CD4-positive, alpha-beta T cell treated with Interleukin-6 for 4 hours (primary cell): ENCODE results near the gene SLC35B1.
A peak's percentile ranks its signal among the peaks of the same experiment; 100 is the strongest.
"Not testable (repeated sequence)": the region's sequence is repeated elsewhere in the genome, so short reads cannot be mapped to it uniquely, and the experiment has no call there.

Experiments
- DNase-seq: peaks from one replicate; pipeline ENCODE4 v3.0.0-alpha.2; 2020; ENCODE audit warnings: mixed read lengths

Gene SLC35B1

DNA sequence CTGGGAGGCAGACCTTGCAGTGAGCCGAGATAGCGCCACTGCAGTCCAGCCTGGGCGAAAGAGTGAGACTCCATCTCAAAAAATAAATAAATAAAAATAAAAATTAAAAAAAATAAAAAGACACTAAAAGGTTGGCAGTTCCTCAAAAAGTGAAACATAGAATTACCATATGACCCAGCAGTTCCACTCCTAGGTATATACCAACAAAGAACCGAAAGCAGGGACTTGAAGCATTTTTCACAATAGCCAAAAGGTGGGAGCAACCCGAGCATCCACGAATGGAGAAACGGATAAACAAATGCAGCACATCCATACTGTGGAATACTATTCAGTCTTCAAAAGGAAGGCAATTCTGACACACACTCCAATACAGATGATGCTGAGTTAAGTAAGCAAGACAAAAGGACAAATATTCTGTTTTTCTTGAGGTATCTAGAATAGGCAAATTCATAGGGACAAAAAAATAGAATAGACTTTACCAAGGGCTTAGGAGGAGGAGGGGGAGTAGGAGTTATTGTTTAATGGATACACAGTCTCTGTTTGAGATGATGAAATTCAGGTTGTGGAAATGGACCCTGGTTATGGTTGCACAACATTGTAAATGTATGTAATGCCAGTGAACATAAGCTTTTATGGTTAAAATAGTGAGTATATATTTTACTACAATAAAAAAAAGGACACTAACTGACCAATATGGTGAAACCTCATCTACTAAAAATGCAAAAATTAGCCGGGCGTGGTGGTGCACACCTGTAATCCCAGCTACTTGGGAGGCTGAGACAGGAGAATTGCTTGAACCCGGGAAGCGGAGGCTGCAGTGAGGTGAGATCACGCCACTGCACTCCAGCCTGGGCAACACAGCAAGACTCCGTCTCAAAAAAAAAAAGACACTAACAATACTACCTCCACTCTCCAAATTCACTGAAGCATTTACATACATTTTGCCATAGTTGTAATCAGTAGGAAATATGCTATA lies 27.0 kb upstream of the SLC35B1 start:
- no peak for DNase-seq

DNA sequence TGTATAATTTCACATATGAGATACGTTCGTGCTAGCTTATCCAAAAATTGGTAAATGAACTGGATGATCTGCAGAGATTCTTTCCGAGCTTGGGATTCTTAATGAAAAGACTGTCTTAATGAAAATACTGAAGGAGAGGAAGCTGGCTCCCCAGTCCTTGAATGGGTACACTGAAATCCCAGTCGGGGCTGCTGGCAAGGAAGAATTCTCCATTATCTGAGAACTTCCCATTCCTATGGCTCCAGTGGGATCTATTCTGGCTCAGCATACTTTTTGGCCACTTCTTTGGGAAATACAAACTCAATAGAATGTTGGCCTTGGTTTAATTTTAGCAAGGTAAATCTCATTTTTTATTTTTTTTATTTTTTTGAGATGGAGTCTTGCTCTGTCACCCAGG lies 23.7 kb upstream of the SLC35B1 start:
- DNase-seq = no peak

DNA sequence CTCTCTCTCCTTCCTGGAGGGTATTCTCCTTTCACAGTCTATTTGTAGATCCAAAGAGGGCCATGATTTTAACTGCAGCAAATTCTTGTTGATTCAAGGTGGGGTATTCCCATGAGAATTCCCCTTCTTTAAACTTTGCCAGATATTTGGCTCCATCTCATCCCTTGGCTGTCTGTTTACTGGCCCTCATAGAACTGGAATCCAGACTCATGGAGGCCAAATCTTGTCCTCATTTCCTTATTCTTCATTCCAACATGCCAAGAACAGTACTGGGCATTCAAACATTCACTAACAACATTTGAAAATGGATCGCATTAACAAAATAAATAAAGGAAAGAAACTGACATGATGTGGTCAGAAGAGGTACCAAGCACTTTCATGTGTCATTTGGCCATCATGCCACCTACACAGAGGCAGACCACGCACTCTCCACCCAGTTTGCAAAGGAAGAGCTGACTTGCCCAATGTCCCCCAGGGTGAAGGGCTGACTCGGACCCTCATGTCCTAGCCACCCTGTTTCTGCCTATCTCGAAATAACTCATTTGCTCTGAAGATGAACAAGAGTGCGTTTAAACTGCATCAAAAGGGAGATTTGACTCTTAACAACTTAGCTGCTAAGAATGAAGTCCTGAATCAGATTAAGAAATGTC lies 23.1 kb upstream of the SLC35B1 start:
- no peak for DNase-seq

DNA sequence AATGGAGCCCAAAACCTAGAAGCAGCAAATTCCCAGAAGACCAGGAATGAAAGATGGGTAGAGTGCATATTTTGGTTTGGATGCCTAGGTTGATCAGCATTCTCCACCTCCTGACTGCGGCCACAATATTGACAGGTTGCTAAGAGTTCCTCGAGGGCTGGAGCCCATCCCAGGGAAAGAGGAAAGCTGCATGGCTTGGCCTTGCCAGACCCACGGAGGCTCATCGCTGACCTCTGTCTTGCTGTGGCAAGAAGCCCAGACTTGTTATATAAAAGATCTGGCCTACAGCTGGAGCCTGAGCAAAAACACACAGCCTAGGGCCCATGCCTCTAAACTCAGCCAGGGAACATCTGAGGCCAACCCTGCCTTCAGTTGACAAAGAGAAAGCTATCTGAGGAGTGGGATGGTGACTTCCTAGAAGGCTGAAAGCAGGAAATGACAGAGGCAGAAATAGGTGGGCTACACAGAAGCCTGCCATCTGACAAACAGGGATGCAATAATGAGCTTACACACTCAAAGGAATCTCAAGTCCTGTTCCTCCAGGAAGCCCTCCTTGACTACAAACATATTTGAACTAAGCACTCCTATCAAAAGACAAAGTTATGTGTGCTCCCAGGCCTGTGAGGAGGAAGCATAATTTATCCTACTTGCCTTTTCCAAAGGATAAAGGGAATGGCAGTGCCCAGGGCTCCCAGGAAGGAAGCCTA lies 22.5 kb upstream of the SLC35B1 start:
- no peak for DNase-seq

DNA sequence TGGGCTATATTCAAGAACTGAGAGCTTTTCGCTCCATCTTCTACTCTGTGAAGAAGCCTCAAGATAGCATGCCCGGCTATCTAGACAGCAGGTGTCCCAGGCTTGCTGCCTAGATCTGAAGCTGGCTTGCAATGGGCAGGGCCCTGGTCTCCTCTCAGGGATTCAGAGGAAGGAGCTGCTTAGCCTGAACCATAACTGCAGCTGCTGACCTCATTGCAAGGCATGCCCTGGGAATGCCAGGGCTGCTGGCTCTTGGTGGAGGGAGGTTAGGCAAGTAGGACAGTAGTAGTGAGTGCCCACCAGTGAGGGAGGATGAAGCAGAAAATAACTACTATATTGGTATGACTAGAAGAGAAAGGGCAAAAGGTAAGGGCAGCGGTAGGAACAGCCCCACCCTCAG lies 21.3 kb upstream of the SLC35B1 start:
- no peak for DNase-seq

DNA sequence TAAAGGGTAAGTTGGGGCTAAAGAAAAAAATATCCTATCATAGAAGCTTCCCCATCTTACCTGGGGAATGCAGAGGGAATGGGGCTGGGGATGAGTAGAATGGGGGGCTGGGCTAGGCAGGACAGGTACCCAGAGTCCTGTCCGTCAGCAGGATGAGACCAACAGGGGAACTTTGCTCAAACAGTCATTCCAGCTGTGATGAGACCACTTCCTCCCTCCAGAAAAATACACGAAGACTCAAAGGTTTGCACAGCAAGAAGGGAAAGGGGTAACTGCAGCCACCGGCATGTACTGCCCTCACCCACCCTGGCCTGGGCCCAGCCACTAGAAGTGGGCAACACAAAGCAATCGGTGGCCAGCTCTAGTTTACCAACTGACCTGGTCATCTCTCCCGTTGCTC lies 20.7 kb upstream of the SLC35B1 start:
- DNase-seq = no peak

DNA sequence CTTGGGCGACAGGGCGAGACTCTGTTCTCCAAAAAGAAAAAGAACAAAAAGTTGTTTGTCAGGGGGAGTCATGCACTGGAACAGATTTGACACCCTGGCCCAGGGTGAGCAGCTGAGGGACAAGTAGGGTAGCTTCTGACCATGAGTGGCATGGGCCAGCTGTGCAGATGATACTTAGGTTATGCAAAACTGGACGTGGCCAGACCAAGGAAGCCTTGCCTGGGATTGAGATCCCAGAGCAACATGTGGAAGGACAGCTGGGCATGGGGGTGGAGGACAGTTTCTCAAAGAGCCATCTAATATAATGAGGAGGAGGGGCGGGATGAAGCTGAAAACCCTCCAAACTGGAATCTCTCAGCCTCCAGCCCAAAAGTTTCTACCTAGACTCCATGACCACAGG lies 19.6 kb upstream of the SLC35B1 start:
- no peak for DNase-seq

DNA sequence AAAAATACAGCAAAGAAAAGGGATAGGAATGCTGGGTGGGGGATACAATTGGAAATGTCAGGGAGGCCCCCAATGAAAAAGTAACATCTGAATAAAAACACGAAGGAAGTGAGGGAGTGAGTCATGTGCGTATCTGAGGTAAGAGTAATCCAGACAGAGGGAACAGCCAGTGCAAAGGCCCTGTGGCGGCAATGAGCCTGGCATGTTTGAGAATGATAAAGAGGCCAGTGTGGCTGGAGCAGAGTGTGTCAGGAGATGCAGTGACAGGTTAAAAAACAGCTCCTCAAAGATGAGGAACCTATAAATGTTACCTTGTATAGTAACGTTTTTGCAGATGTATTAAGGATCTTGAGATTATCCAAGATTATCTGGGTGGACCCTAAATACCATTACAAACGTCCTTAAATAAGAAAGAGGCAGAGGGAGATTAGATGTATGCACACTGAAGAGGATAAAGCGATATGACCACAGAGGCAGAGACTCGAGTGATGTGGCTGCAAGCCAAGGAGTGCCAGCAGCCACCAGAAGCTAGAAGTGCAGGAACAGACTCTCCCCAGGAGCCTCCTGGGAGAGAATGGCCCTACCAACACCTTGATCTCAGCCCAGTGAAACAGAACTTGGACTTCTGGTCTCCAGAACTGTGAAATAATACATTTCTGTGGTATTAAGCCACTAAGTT lies 17.8 kb upstream of the SLC35B1 start:
- DNase-seq = no peak

DNA sequence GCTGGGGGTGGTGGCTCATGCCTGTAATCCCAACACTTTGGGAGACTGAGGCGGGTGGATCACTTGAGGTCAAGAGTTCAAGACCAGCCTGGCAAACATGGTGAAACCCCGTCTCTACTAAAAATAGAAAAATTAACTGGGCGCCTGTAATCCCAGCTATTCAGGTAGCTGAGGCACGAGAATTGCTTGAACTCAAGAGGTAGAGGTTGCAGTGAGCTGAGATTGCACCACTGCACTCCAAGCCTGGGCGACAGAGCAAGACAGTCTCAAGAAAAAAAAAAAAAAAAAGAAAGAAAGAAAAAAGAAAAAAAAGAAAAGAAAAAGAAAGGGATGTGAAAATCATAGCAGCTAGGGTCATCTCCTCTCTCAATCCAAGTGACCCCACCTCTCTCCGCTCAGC lies 16.8 kb upstream of the SLC35B1 start:
- DNase-seq = not testable (repeated sequence)

DNA sequence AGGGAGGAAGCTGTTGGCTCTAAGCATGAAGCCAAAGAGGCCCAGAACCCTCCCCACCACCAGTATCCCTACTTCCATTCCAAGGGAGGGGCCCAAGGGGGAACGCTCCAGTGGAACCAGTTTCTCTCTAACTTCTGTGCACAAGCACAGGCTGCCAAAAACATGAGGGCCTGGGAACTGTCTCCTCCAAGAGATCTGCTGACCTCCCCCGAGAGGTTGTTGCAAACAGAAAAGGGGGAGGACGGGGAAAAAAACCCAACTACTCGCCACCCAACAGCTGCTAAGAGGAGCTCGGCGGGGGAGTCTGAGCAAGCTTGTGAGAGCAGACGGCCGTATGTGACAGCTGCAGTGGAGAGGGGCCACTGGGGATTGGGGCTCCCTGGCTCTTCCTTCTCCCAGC lies 15.7 kb upstream of the SLC35B1 start:
- no peak for DNase-seq

DNA sequence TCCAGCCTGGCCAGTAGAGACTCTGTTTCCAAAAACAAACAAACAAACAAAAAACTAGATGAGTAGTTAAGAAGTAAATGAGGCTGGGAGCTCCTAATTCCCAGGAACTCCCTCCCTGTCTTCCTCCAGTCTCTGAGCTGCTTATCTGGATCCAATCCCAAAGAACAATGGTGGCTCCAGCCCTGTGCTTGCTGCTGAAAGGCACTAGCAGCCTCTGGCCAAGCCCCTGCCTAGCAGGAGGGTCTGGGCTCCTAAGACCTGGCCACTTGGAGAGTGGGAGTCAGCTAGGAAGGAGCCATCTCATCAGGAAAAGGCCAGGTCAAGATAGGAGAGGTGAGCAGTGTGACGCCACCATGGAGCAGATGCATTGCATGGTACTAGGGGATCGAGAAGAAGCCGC lies 14.3 kb upstream of the SLC35B1 start:
- DNase-seq = no peak

DNA sequence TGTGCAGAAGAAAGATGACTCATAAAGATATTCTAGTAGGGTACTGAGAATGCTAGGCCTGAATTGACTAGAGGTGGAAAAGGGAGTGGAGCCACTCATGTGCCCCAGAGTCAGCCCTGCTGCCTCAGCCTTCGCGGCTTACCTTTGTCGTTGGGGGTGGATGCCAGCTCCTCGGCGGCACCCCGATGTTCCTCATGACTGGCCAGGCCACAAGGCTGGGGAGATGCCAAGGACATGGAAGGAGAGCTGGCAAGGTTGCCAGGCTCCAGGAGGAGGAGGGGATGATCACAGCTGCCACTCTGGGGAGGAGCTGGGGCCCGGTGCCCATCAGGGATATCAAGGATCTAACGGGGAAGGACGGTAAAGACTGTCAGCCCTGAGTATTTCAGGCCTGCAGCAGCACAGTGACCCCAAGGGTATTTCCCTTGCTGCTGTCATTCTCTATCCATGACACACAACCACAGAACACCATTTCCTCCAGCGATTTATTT lies 9.7 kb upstream of the SLC35B1 start:
- peak; percentile 27 for DNase-seq

DNA sequence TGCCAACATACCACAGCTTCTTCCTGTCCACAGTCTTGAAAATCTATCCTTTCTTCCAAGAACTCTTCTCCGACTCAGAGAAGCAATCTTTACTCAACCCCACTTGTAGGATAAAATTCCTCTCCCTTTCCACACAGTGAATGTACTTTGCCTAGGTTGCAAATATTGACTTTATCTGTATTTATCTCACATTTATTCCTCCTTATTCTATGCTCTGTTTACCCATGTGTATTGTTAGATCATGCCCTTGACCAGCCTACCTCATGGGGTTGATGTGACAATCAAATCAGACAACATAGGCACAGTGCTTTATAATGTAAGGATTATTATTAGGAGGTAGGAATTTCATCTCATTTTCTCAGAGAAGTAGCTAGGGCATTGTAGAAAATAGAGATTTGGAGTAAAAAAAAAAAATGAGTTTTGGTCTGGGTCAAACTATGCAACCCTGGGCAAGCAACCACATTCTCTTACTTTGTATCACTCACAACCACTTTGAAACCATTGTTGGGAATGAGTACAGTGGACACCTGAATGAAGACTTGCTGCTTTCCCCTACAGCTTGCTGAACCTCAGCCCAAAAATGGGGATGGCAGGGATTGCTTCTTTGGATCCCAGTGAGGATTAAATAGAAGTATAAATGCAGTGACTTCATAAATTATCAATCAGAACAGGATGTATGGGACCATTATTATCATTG lies 9.1 kb upstream of the SLC35B1 start:
- no peak for DNase-seq

DNA sequence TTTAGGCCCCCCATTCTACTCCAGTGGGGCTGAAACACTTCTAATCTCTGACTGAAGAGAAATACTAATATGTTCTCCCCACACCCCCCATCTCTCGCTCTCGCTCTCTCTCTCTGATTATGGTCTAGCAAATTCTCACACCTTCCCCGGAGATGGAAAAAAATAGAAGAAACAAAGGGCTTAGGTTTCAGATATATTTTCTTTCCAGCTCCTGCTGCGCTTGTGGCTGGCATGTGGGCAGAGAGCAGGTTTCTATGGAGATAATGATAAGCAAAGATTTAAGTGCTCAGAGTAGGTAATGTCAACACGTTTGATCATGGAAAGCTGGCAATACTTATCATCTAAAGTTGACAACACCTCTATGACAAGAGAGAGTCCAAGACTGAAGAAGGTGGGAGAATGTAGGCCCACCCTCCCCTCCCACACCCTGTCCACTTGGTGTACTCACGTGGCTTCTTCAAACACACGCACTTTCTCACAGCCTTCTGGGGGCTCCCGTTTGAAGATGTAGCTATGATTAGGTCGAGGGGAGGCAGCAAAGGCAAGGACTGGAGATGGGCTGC lies 8.0 kb upstream of the SLC35B1 start:
- peak; percentile 28 for DNase-seq

DNA sequence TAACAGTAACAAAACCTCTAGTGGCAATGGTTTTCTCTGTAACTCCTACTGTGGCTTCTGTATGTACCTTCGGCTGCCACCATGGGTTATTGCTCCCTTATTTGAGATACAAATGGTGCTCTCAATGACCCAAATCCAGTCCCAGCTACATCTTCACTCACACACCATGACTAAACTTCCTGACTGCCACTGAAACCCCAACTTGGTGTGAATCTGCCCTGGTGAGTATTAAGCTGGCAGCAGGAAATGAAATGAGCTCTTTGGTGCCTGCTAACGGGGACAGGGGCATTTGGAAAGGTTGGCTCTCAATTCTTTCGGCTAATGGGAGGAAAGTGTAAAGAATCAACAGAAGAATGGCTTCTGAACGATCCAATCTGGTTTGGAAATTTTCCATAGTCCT lies 7.5 kb upstream of the SLC35B1 start:
- peak; percentile 53 for DNase-seq

DNA sequence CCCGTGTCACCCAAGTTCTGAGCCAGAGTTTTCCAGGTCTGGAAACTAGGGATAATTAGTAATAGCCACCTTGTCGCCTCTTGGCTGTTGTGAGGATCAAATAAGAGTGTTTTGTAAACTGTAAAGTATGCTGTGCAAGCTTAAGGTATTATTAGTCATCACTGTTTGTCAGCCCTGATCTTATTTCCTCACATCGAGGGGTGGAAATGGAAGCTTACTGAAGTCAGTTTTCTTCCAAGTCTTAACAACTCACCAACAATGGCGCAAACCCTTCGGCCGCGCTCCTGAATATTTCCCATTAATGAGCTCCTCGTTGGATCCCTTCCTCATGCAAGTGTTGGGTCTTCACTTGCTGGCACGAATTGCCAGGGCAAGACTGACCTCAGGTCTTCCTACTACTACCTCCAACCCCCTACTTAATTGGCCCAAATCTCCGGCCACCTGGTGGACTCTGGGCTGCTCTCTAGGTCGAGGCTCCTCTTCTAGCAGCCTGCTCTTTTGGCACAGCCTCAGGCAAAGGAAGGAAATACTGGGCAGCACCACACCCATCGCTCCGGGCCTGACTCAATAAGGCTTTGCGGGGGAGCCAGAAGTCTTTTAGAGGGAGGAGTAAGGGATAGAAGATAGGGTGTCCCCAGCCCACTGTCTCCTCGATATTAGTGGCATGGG lies 885 bp upstream of the SLC35B1 start:
- DNase-seq = peak; percentile 24

DNA sequence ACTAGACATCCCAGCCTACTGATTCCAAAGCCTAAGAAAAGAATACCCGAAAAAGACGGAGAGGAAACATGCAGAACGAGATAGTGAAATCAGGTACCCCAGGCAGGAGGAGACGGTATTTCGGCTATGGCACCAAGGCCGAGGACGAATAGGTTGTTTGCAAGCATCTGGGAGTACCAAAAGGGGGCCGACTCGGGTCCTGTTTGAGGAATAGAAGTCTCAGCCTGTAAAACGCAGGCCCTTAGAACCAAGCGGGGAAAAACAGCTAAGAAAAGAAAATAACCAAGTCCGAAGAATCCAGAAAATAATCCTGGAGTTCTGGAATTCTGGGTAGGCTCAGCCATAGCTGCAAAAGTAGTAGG lies 537 bp downstream of the SLC35B1 start:
- peak; percentile 49 for DNase-seq

DNA sequence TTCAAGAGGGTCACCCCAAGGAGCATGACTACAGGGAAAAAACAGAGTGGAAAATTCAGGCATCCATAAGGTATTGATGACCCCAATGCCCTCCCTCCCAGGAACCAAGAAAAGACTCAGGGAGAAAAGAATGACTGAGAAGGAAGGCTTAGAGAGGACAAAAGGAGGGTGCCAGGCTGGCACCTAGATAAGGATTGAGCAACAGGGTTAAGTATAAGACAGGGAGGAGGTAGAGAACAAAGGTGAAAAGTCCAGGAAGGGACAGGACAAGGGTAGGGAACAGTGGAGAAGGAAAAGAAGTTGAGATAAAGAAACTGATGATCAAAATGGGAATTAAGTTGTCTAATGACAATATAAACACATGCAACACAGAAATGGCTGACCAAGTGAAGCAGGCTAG lies 2.5 kb downstream of the SLC35B1 start:
- DNase-seq = no peak

DNA sequence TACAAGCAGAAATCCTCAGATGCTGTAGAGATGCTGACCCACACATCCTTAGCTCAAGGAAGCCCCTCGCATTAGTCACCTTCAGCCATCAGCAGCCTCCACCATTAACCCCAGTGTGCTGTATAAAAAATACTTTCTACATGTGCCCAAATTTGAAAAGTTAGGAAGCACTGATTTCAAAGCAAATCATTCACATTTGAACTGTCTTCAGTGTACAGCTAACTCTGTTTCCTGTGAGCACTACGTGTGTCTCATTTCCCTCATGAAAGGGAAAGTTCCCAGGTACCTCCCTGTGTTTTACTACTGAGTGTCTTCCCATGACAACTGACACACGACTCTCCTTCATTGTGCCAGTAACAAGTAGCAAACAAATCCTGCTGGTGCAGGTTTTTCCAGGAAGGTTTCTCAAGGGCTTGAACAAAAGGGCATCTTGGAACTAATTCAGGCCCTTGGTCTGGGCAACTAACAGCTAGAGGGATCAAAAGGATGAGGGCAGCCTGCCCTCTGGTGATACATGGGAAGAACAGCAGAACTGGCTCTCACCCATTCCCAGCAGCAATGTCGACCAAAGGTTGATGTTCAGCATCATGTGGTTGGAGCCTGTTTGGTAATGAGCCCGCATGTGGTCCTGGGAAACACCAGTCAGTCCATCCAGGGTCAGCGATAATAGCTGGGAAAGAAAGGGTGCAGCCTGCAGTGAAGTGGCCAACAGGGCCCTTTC lies 4.0 kb downstream of the SLC35B1 start:
- DNase-seq = no peak

DNA sequence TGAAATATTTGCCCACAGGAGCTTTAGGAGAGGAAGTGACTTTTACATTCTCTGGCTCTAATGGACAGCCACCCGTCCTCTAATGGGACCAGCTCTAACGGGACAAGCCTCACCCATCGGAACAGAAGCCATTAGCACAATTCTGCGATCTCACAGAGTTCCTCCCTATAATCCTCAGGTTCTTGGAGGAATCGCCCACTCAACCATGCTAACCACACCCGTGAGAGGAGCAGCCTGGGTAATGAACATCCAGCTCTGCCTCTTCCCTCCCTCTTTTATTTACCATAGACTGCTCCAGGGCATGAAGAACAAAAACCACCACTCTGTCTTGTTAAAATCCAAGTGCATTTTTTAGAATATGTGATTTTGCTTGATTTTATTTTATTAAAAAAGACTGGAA lies 6.8 kb downstream of the SLC35B1 start:
- no peak for DNase-seq
